H9 (cell line): ENCODE measurements around the gene SF1. TPM values are rescaled to one million over a fixed set of nuclear protein-coding genes. Genes with fewer than 3 reads are reported as not detected.

Experiments
- DNase-seq: peaks from one replicate; pipeline ENCODE4 v3.0.0-alpha.2; 2017
- H2AFZ ChIP-seq: one replicate; pipeline ENCODE4 v1.6.1; 2013; ENCODE audit warnings: mild to moderate bottlenecking, low read length, control low read depth, moderate library complexity
- H2AK5ac ChIP-seq: 2 replicates; pipeline ENCODE4 v1.6.1; 2013; ENCODE audit warnings: low read length, control low read depth, mixed read lengths; ENCODE audit not compliant: insufficient read length
- H2BK120ac ChIP-seq: one replicate; pipeline ENCODE4 v1.6.1; 2013; ENCODE audit warnings: low read depth, mild to moderate bottlenecking, low read length, control low read depth, inconsistent platforms; ENCODE audit not compliant: poor library complexity, severe bottlenecking
- H2BK12ac ChIP-seq: 2 replicates; pipeline ENCODE4 v1.6.1; 2013; ENCODE audit warnings: low read length, control low read depth, mixed read lengths, low read depth; ENCODE audit not compliant: insufficient read length
- H2BK15ac ChIP-seq: 2 replicates; pipeline ENCODE4 v1.6.1; 2013; ENCODE audit warnings: low read depth, low read length, control low read depth
- H2BK20ac ChIP-seq: one replicate; pipeline ENCODE4 v1.6.1; 2013; ENCODE audit warnings: low read depth, mild to moderate bottlenecking, low read length, control low read depth, inconsistent platforms; ENCODE audit not compliant: poor library complexity, severe bottlenecking
- H2BK5ac ChIP-seq: 2 replicates; pipeline ENCODE4 v1.6.1; 2013; ENCODE audit warnings: low read length, control low read depth, mixed read lengths; ENCODE audit not compliant: insufficient read length
- H3K14ac ChIP-seq: 2 replicates; pipeline ENCODE4 v1.6.1; 2013; ENCODE audit warnings: low read length, control low read depth; ENCODE audit not compliant: insufficient read depth
- H3K18ac ChIP-seq: 2 replicates; pipeline ENCODE4 v1.6.1; 2013; ENCODE audit warnings: low read depth, mild to moderate bottlenecking, mixed read lengths, low read length, control low read depth; ENCODE audit not compliant: insufficient read length
- H3K23ac ChIP-seq: 2 replicates; pipeline ENCODE4 v1.6.1; 2013; ENCODE audit warnings: low read length, control low read depth, mixed read lengths, low read depth; ENCODE audit not compliant: insufficient read length
- H3K23me2 ChIP-seq: 2 replicates; pipeline ENCODE4 v1.6.1; 2013; ENCODE audit warnings: low read depth, mild to moderate bottlenecking, mixed read lengths, low read length, control low read depth; ENCODE audit not compliant: insufficient read length, poor library complexity, severe bottlenecking
- H3K27ac ChIP-seq: 2 replicates; pipeline ENCODE4 v1.5.1; 2013; ENCODE audit warnings: low read length, control low read depth, mixed read lengths, low read depth; ENCODE audit not compliant: insufficient read length
- H3K27me3 ChIP-seq: 2 replicates; pipeline ENCODE4 v1.6.1; 2013; ENCODE audit warnings: low read length, control low read depth, inconsistent platforms; ENCODE audit not compliant: insufficient read depth
- H3K4ac ChIP-seq: 2 replicates; pipeline ENCODE4 v1.6.1; 2013; ENCODE audit warnings: low read depth, mild to moderate bottlenecking, control low read depth, inconsistent platforms, low read length, moderate library complexity
- H3K4me1 ChIP-seq: 2 replicates; pipeline ENCODE4 v1.6.1; 2013; ENCODE audit warnings: low read length, control low read depth, inconsistent platforms; ENCODE audit not compliant: insufficient read depth
- H3K4me2 ChIP-seq: 2 replicates; pipeline ENCODE4 v1.6.1; 2013; ENCODE audit warnings: low read length, control low read depth, mixed read lengths; ENCODE audit not compliant: insufficient read length, insufficient read depth
- H3K56ac ChIP-seq: 2 replicates; pipeline ENCODE4 v1.6.1; 2013; ENCODE audit warnings: low read depth, mild to moderate bottlenecking, mixed read lengths, low read length, control low read depth; ENCODE audit not compliant: insufficient read length
- H3K79me1 ChIP-seq: 2 replicates; pipeline ENCODE4 v1.6.1; 2013; ENCODE audit warnings: low read depth, mild to moderate bottlenecking, moderate library complexity, low read length, control low read depth, inconsistent platforms; ENCODE audit not compliant: insufficient read depth, poor library complexity, severe bottlenecking
- H3K79me2 ChIP-seq: 2 replicates; pipeline ENCODE4 v1.6.1; 2013; ENCODE audit warnings: low read length, control low read depth, inconsistent platforms; ENCODE audit not compliant: insufficient read depth
- H3K9ac ChIP-seq: 2 replicates; pipeline ENCODE4 v1.6.1; 2013; ENCODE audit warnings: low read length, control low read depth, mixed read lengths; ENCODE audit not compliant: insufficient read length; ENCODE audit errors: extremely low read depth
- H3K9me3 ChIP-seq: one replicate; pipeline ENCODE4 v1.6.1; 2013; ENCODE audit warnings: low read depth, low read length, inconsistent platforms; ENCODE audit not compliant: control insufficient read depth
- H3T11ph ChIP-seq: one replicate; pipeline ENCODE4 v1.6.1; 2013; ENCODE audit warnings: mild to moderate bottlenecking, low read length, control low read depth, inconsistent platforms
- H4K20me1 ChIP-seq: one replicate; pipeline ENCODE4 v1.6.1; 2013; ENCODE audit not compliant: control insufficient read depth, insufficient read length, insufficient read depth
- H4K5ac ChIP-seq: 2 replicates; pipeline ENCODE4 v1.6.1; 2013; ENCODE audit warnings: low read depth, mild to moderate bottlenecking, mixed read lengths, low read length, control low read depth; ENCODE audit not compliant: insufficient read length
- H4K8ac ChIP-seq: replicated peaks from 2 replicates; pipeline ENCODE4 v1.6.1; 2013; ENCODE audit warnings: low read length, control low read depth, mixed read lengths, low read depth; ENCODE audit not compliant: insufficient read length
- H4K91ac ChIP-seq: 2 replicates; pipeline ENCODE4 v1.6.1; 2013; ENCODE audit warnings: low read depth, mild to moderate bottlenecking, moderate library complexity, mixed read lengths, low read length, control low read depth; ENCODE audit not compliant: insufficient read length
- H3K27ac Mint-ChIP-seq, 3 experiments: 2 replicates in 2 of 3; 3 replicates in 1 of 3; pipeline ENCODE4 v1.8.0; 2020 to 2021; ENCODE audit warnings: mixed read lengths in 3 of 3, mild to moderate bottlenecking in 1 of 3, moderate library complexity in 1 of 3
- H3K27me3 Mint-ChIP-seq: 2 replicates; pipeline ENCODE4 v1.8.0; 2021; ENCODE audit warnings: low read depth, mild to moderate bottlenecking, moderate library complexity, mixed read lengths
- H3K36me3 Mint-ChIP-seq, 3 experiments: 2 replicates in 2 of 3; 3 replicates in 1 of 3; pipeline ENCODE4 v1.8.0; 2020 to 2021; ENCODE audit warnings: low read depth in 3 of 3, mixed read lengths in 3 of 3; ENCODE audit not compliant: insufficient read depth in 1 of 3
- H3K4me1 Mint-ChIP-seq, 2 experiments: 2 replicates each; pipeline ENCODE4 v1.8.0; 2020; ENCODE audit warnings: mixed read lengths in 2 of 2
- H3K4me3 Mint-ChIP-seq, 2 experiments: 2 replicates in 1 of 2; 3 replicates in 1 of 2; pipeline ENCODE4 v1.8.0; 2020 to 2021; ENCODE audit warnings: mild to moderate bottlenecking in 2 of 2, mixed read lengths in 2 of 2, moderate library complexity in 1 of 2
- H3K9me3 Mint-ChIP-seq, 2 experiments: 2 replicates in 1 of 2; 3 replicates in 1 of 2; pipeline ENCODE4 v1.8.0; 2020; ENCODE audit warnings: mild to moderate bottlenecking in 2 of 2, mixed read lengths in 2 of 2, moderate library complexity in 1 of 2
- WGBS: extraction: QIAGEN DNeasy Blood & Tissue Kit; methylation state at CpG from one replicate; pipeline ENCODE4 v1.1.7; 2013; ENCODE audit warnings: missing lambda C conversion rate, low lambda C conversion rate, mixed read lengths; ENCODE audit not compliant: insufficient read length; ENCODE audit errors: extremely low coverage; 5-methylcytosine and 5-hydroxymethylcytosine counted together
- total RNA-seq: library from RNA; stranded (reverse); gene quantifications from 2 replicates; pipeline ENCODE4 v1.2.1, GENCODE V29; 2021
- TF ChIP-seq, protein P1 (sequence below): fragments of 200-600 bp; sonication (generic); conservative IDR thresholded peaks from 3 replicates; pipeline ENCODE4 v1.8.0; 2021; ENCODE audit warnings: antibody characterized with exemption, mild to moderate bottlenecking

The SF1 gene
- total RNA-seq, 1 experiment from 2014 or later: 528 TPM

DNA sequence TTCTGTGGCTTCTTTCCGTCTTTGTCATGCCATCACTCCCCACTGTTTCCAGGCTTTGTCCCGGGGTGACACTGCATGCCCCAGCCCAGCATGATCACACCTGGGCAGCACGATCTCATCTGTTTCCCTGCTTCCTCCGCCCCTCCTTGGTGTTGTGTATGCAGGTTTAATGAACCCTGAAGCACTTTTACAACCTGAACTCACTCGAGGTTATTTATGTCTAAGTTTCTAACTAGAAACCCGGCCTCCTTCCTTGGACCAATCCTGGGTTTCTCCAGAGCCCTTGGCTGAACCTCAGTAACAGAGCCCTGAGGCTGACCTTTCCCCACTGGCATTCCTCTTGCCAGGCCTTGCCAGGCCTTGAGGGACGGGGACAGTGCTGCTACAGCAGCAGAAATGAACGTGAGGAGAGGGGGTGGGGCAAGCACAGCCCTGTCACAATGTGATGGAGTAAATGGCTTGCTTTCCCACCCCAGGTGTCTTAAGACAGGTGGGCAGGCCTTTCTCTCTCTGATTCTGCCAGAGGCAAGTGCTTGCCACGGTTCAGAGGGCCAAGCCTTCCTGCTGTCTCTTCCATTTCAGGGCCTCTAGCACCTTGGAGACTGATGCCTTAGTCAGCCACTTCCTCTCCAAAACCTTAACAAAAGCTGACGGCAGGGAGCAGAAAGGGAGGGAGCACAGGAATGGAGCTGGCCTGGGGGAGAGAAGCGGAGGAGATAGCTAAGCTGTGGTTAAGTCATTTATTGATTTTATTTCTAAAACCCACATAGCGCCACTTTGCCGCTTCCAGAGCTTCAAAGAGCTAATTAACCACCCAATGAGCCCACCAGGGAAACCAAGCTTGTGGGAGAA, 15.4 kb downstream of the SF1 start:
- Mint-ChIP-seq H3K4me1 (peaks cover 73 to 94% of the 10 kb centered on the region in 2 experiments), H3K9me3 (no peaks in the 10 kb centered on the region; a peak in 1 of 5 replicates), H3K27ac (peak overlapping the region; percentile 97 to 99 (median 98)), H3K27me3 (no peaks in the 10 kb centered on the region; the same call in 1 of the 2 replicates), H3K4me3 (peak overlapping the region; percentile 34 to 67), H3K36me3 (peaks cover 29 to 57% (median 44%) of the 10 kb centered on the region in 3 experiments; a peak in 6 of 7 replicates)
- Histone ChIP-seq H3K18ac (no peak overlapping the region), H2AFZ (no peak overlapping the region), H2AK5ac (no peak overlapping the region), H3K23me2 (no peaks in the 10 kb centered on the region), H2BK20ac (no peak overlapping the region), H3K27ac (peak overlapping the region; percentile 64), H3K56ac (no peak overlapping the region), H3K4ac (no peak overlapping the region), H4K8ac (no peak overlapping the region), H3K14ac (no peak overlapping the region), H3K79me2 (no peaks in the 10 kb centered on the region), H3K79me1 (peaks cover 3% of the 10 kb centered on the region), H2BK5ac (no peak overlapping the region), H4K5ac (no peak overlapping the region), H3K23ac (no peak overlapping the region), H3K4me2 (peak overlapping the region; percentile 13), H2BK15ac (no peak overlapping the region), H2BK120ac (no peak overlapping the region), H3K9me3 (no peaks in the 10 kb centered on the region), H3K4me1 (peaks cover 4% of the 10 kb centered on the region; the same call in 1 of the 2 replicates), H4K20me1 (no peaks in the 10 kb centered on the region), H3K9ac (no peak overlapping the region), H4K91ac (no peak overlapping the region), H3T11ph (no peak overlapping the region), H2BK12ac (no peak overlapping the region), H3K27me3 (no peaks in the 10 kb centered on the region)
- DNase-seq: peak; percentile 77
- no CpG with 5 or more reads among the region's 13 CpGs for WGBS
- TF ChIP-seq, protein P1, sequence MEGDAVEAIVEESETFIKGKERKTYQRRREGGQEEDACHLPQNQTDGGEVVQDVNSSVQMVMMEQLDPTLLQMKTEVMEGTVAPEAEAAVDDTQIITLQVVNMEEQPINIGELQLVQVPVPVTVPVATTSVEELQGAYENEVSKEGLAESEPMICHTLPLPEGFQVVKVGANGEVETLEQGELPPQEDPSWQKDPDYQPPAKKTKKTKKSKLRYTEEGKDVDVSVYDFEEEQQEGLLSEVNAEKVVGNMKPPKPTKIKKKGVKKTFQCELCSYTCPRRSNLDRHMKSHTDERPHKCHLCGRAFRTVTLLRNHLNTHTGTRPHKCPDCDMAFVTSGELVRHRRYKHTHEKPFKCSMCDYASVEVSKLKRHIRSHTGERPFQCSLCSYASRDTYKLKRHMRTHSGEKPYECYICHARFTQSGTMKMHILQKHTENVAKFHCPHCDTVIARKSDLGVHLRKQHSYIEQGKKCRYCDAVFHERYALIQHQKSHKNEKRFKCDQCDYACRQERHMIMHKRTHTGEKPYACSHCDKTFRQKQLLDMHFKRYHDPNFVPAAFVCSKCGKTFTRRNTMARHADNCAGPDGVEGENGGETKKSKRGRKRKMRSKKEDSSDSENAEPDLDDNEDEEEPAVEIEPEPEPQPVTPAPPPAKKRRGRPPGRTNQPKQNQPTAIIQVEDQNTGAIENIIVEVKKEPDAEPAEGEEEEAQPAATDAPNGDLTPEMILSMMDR: no peak
